Uterus (tissue), 4 donors: ENCODE measurements around the gene EXTL1. TPM values are rescaled to one million over a fixed set of nuclear protein-coding genes. Genes with fewer than 3 reads are reported as not detected.
"Not testable (repeated sequence)": the region's sequence is repeated elsewhere in the genome, so short reads cannot be mapped to it uniquely, and the experiment has no call there.

ENCODE experiments used
- DNase-seq, 2 donors: peaks; one replicate each; pipeline ENCODE4 v3.0.0-alpha.2; 2019 to 2020
- H3K27ac ChIP-seq, 2 donors: fragments of 200-600 bp; sonication (generic); 1 replicate in 1 of 2; 2 replicates in 1 of 2; pipeline ENCODE4 v1.5.1; 2016 to 2018
- H3K27me3 ChIP-seq, 2 donors: fragments of 200-600 bp; sonication (generic); one replicate each; pipeline ENCODE4 v1.5.1; 2018 to 2019; ENCODE audit warnings: control low read depth in 1 of 2
- H3K36me3 ChIP-seq, 2 donors: fragments of 200-600 bp; sonication (generic); one replicate each; pipeline ENCODE4 v1.5.1; 2019; ENCODE audit warnings: control low read depth in 1 of 2
- H3K4me1 ChIP-seq, 2 donors: fragments of 200-600 bp; sonication (generic); one replicate each; pipeline ENCODE4 v1.5.1; 2018 to 2019; ENCODE audit warnings: control low read depth in 1 of 2
- H3K4me3 ChIP-seq, 2 donors: fragments of 200-600 bp; sonication (generic); 1 replicate in 1 of 2; 2 replicates in 1 of 2; pipeline ENCODE4 v1.5.1; 2018 to 2019; ENCODE audit warnings: mild to moderate bottlenecking in 1 of 2
- H3K9me3 ChIP-seq, 2 donors: fragments of 200-600 bp; sonication (generic); one replicate each; pipeline ENCODE4 v1.5.1; 2019; ENCODE audit warnings: control low read depth in 1 of 2
- POLR2A ChIP-seq, 2 donors: fragments of 450-650 bp; IDR thresholded peaks; one replicate each; pipeline ENCODE4 v1.6.1; 2016; ENCODE audit warnings: antibody characterized with exemption in 2 of 2, mild to moderate bottlenecking in 1 of 2, moderate library complexity in 1 of 2
- intact Hi-C: fragments of 100-400 bp; cut with DNase I; formaldehyde crosslinking; loops from one replicate; pipeline ENCODE4 v1.15.1; 2023; ENCODE audit warnings: low total_unique reads
- total RNA-seq, 4 donors: library from RNA; depleted of rRNA in 3 of 4; stranded (reverse); fragments of >200 nt in 3 of 4; gene quantifications; one replicate each; pipeline versions ENCODE4 v1.1.0 to v1.2.4, GENCODE V29; 2014 to 2023
- TF ChIP-seq, protein P1 (sequence below), 4 experiments: fragments of 200-600 bp in 2 of 4; fragments of 450-650 bp in 2 of 4; sonication (generic) in 2 of 4; IDR thresholded peaks; one replicate each; pipeline ENCODE4 v1.5.1; 2016 to 2019; ENCODE audit warnings: antibody characterized with exemption in 4 of 4, mild to moderate bottlenecking in 2 of 4, moderate library complexity in 1 of 4
- donor health status: DM: yes; HTN: yes; CAD: no.

EXTL1 gene
- total RNA-seq, 4 donors from 2014 or later, result 0.26 to 2.7 (median 1.7) TPM; not detected in 1

DNA sequence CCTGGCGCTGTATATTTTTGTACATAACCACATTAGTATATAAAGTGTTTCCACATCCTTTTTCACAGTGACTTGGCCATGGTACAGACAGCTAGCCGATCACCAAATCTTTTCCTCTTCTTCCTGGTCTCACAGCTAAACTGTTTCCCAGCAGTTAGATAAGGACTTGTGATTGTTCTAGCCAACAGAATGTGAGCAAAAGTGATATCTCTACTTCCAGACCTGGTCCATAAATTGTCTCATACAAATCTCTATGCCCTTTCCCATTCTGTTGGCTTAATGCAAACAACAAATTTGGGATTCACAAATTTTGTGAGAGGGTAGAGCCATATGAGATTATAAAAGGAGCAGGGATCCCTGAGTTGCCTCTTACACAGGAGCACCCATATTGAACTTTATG, 43.2 kb upstream of the EXTL1 start:
- no peak for TF ChIP-seq POLR2A (IDR thresholded peaks at IDR 0.05)
- TF ChIP-seq, protein P1, sequence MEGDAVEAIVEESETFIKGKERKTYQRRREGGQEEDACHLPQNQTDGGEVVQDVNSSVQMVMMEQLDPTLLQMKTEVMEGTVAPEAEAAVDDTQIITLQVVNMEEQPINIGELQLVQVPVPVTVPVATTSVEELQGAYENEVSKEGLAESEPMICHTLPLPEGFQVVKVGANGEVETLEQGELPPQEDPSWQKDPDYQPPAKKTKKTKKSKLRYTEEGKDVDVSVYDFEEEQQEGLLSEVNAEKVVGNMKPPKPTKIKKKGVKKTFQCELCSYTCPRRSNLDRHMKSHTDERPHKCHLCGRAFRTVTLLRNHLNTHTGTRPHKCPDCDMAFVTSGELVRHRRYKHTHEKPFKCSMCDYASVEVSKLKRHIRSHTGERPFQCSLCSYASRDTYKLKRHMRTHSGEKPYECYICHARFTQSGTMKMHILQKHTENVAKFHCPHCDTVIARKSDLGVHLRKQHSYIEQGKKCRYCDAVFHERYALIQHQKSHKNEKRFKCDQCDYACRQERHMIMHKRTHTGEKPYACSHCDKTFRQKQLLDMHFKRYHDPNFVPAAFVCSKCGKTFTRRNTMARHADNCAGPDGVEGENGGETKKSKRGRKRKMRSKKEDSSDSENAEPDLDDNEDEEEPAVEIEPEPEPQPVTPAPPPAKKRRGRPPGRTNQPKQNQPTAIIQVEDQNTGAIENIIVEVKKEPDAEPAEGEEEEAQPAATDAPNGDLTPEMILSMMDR (IDR thresholded peaks at IDR 0.05), result no peak
- H3K27ac ChIP-seq, result no peak overlapping the region
- intact Hi-C loops, result no loop called here
- no peak overlapping the region for H3K4me3 ChIP-seq
- H3K27me3 ChIP-seq, result no peaks in the 10 kb centered on the region
- no peaks in the 10 kb centered on the region for H3K9me3 ChIP-seq
- no peaks in the 10 kb centered on the region for H3K4me1 ChIP-seq
- no peaks in the 10 kb centered on the region for H3K36me3 ChIP-seq
- DNase-seq, result no peak

DNA sequence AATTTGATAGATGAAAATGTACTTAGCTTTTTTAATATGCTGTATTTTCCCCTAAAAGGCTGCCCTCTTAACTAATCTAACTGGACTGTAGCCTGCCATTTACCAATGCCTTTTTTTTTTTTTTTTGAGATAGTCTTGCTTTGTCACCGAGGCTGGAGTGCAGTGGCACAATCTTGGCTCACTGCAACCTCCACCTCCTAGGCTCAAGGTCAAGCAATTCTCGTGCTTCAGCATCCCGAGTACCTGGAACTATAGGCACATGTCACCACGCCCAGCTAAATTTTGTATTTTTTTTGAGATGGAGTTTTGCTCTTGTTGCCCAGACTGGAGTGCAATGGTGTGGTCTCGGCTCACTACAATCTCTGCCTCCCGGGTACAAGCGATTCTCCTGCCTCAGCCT, 42.4 kb upstream of the EXTL1 start:
- H3K36me3 ChIP-seq, result no peaks in the 10 kb centered on the region
- intact Hi-C loops, result no loop called here
- H3K9me3 ChIP-seq, result no peaks in the 10 kb centered on the region
- no peaks in the 10 kb centered on the region for H3K27me3 ChIP-seq
- H3K27ac ChIP-seq, result no peak overlapping the region
- no peak for DNase-seq
- TF ChIP-seq, protein P1 (IDR thresholded peaks at IDR 0.05), result no peak
- TF ChIP-seq POLR2A (IDR thresholded peaks at IDR 0.05), result no peak
- H3K4me3 ChIP-seq, result no peak overlapping the region
- no peaks in the 10 kb centered on the region for H3K4me1 ChIP-seq

DNA sequence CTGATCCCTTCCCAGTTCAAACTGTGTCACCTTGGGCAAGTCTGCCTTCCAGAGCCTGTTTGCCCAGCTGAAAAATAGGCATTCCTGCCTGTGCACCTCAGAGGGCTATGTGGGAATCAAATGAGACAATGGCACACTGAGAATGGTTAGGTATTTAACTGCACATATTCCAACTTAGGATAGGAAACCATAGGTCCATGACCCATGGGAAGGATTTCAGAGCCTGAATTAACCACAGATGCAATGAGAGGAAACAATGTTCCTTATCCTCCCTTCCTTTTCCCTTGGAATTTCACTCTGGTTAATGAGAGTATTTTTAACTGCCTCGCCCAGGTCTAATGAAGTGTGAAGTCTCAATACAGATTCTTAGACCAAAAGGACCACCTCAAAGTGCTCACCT, 36.4 kb upstream of the EXTL1 start:
- H3K4me1 ChIP-seq, result no peaks in the 10 kb centered on the region
- no peak for TF ChIP-seq POLR2A (IDR thresholded peaks at IDR 0.05)
- TF ChIP-seq, protein P1 (IDR thresholded peaks at IDR 0.05), result no peak
- intact Hi-C loops, result no loop called here
- no peak overlapping the region for H3K27ac ChIP-seq
- H3K27me3 ChIP-seq, result no peaks in the 10 kb centered on the region
- no peaks in the 10 kb centered on the region for H3K9me3 ChIP-seq
- no peaks in the 10 kb centered on the region for H3K36me3 ChIP-seq
- DNase-seq, result no peak
- no peak overlapping the region for H3K4me3 ChIP-seq

DNA sequence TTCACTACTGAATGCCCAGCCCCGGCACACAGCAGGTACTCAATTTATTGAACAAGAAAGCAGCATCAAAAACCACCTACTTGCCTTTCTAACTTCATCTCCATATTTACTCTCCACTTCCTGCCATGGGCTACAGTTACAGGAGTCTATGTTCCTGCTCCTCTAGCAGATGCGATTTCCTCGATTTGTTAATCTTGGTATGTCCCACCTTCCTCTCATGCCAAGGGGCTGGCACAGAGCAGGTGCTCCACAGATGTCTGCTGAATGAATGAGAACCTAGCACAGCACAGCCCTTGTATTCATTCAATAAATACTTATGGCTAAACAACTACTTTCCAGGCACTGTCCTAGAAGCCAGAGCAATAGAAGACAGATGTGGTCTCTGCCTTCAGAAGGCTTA, 35.9 kb upstream of the EXTL1 start:
- Histone ChIP-seq H3K27me3 (no peaks in the 10 kb centered on the region), H3K9me3 (no peaks in the 10 kb centered on the region), H3K27ac (no peak overlapping the region), H3K4me3 (no peak overlapping the region), H3K36me3 (no peaks in the 10 kb centered on the region), H3K4me1 (no peaks in the 10 kb centered on the region)
- DNase-seq, result no peak
- intact Hi-C loops, result no loop called here
- no peak for TF ChIP-seq POLR2A (IDR thresholded peaks at IDR 0.05)
- TF ChIP-seq, protein P1 (IDR thresholded peaks at IDR 0.05), result no peak

DNA sequence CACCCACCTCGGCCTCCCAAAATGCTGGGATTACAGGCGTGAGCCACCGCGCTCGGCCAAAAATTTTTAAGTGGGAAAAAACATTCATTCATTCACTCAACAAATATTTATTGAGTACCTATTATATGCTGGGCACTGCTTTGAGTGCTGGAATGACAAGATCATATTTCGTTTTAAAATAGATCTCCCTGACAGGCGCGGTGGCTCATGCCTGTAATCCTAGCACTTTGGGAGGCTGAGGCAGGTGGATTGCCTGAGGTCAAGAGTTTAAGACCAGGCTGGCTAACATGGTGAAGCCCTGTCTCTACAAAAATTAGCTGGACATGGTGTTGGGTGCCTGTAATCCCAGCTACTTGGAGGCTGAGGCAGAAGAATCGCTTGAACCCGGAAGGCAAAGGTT, 34.8 kb upstream of the EXTL1 start:
- H3K4me3 ChIP-seq, H3K27me3 ChIP-seq, H3K4me1 ChIP-seq, H3K9me3 ChIP-seq, intact Hi-C loops, DNase-seq, H3K27ac ChIP-seq, H3K36me3 ChIP-seq: not testable (repeated sequence)

DNA sequence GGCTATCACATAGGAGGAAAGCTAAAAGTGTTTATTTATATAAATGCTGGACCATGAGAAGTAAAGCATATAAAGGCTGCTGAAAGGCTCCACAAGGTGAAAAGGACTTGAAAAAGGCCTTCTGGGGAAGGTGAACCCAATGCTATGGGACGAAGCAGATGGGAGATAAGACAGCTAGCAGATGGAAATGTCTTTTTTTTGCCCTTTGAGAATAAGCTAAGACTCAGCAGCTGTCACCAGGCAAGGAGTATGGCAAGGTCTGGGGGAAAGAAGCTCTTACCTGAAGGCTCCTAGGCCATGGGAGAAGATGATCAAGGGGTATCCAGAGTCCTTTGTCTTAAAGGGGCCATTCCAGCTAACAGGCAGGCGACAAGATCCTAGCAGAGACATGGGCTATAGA, 33.6 kb upstream of the EXTL1 start:
- TF ChIP-seq, protein P1 (IDR thresholded peaks at IDR 0.05), result no peak
- no peak for TF ChIP-seq POLR2A (IDR thresholded peaks at IDR 0.05)
- intact Hi-C loops, result no loop called here
- no peaks in the 10 kb centered on the region for H3K27me3 ChIP-seq
- no peaks in the 10 kb centered on the region for H3K4me1 ChIP-seq
- no peak overlapping the region for H3K27ac ChIP-seq
- H3K4me3 ChIP-seq, result no peak overlapping the region
- no peaks in the 10 kb centered on the region for H3K36me3 ChIP-seq
- DNase-seq, result no peak
- no peaks in the 10 kb centered on the region for H3K9me3 ChIP-seq
